Measurements from ENCODE around the gene ZDHHC20. TPM values are rescaled to one million over a fixed set of nuclear protein-coding genes. Genes with fewer than 3 reads are reported as not detected.

ZDHHC20 gene
- total and polyA plus RNA-seq, 2 of the 13 experiments (the other 11 are each of a cell fraction or from before 2014, with no cell fraction given) = 19.9 to 59.9 TPM

GRCh38 chr13:21355304-21355703, 103.8 kb downstream of the ZDHHC20 start (continued):
- TF ChIP-seq CSRNP1 (CRISPR knock-in tag; IDR thresholded peaks at IDR 0.05) (no peak), ZBTB37 (CRISPR knock-in tag; IDR thresholded peaks at IDR 0.05) (no peak), ZBTB2 (CRISPR knock-in tag; IDR thresholded peaks at IDR 0.05; ENCODE audit: low read depth) (no peak)

GRCh38 chr13:21354721-21355120, 104.4 kb downstream of the ZDHHC20 start:
- ChIA-PET CTCF (ENCODE audit: low intra/inter-chr PET ratio, low total read pairs) (no interaction called here), POLR2A (no interaction called here)
- FAIRE-seq (no peak), ATAC-seq (no peak), DNase-seq (ENCODE audit: low spot score) (no peak)
- Histone ChIP-seq H3K9me3 (ENCODE audit: low read length) (no peaks in the 10 kb centered on the region), H3K36me3 (replicated peaks in 1 of 2; ENCODE audit: control insufficient read depth in 1 of 2, insufficient read depth in 2 of 2, low read length in 2 of 2) (no peaks in the 10 kb centered on the region), H3K4me2 (ENCODE audit: low read depth, low read length) (no peak overlapping the region), H2AFZ (ENCODE audit: low read length) (no peak overlapping the region), H3K27me3 (ENCODE audit: control insufficient read depth in 1 of 2, insufficient read depth in 2 of 2, low read length in 2 of 2) (peaks cover 0 to 2% of the 10 kb centered on the region in 2 experiments; a peak in 1 of 5 replicates), H4K20me1 (ENCODE audit: insufficient read depth, low read length) (no peaks in the 10 kb centered on the region), H3K79me2 (ENCODE audit: insufficient read depth, low read length) (no peaks in the 10 kb centered on the region), H3K27ac (ENCODE audit: extremely low read length, insufficient read depth, low read length) (no peak overlapping the region), H3K9ac (ENCODE audit: insufficient read depth, low read depth, low read length) (no peak overlapping the region), H3K4me1 (ENCODE audit: insufficient read depth, low read length) (no peaks in the 10 kb centered on the region), H3K4me3 (replicated peaks in 1 of 3; ENCODE audit: insufficient read depth in 1 of 3, low read depth in 2 of 3, low read length in 3 of 3) (no peak overlapping the region)
- no TSS peak for BruUV-seq (replicated peaks)
- in situ Hi-C loops (cut with HindIII; ENCODE audit: extremely low pct_ligation_motif_present, low pct_unique_long_range_greater_than_20kb) (no loop called here), intact Hi-C loops (cut with micrococcal nuclease; ENCODE audit: unreplicated experiment) (no loop called here)
- TF ChIP-seq ZNF549 (CRISPR knock-in tag; IDR thresholded peaks at IDR 0.05) (no peak), NR2C2 (CRISPR knock-in tag; IDR thresholded peaks at IDR 0.05; ENCODE audit: borderline replicate concordance) (no peak), IRF1 (CRISPR knock-in tag; IDR thresholded peaks at IDR 0.05; ENCODE audit: low read depth) (no peak), HDAC2 (CRISPR knock-in tag; IDR thresholded peaks at IDR 0.05) (no peak), STAG1 (CRISPR knock-in tag; IDR thresholded peaks at IDR 0.05) (no peak), ZNF775 (CRISPR knock-in tag; IDR thresholded peaks at IDR 0.05; ENCODE audit: borderline replicate concordance) (no peak), NR0B2 (CRISPR knock-in tag; IDR thresholded peaks at IDR 0.05) (no peak), REST (IDR thresholded peaks at IDR 0.05; ENCODE audit: borderline replicate concordance in 1 of 2, low read depth in 1 of 2, low read length in 2 of 2) (no peak), RFXANK (CRISPR knock-in tag; IDR thresholded peaks at IDR 0.05) (no peak)
- 53% methylated on average over 11 of the region's 13 CpGs for WGBS (ENCODE audit: low lambda C conversion rate)
